Right lobe of liver (tissue), 6 donors: ENCODE data around the gene TNS1. TPM values are rescaled to one million over a fixed set of nuclear protein-coding genes. Genes with fewer than 3 reads are reported as not detected.

Source experiments
- ATAC-seq, 4 donors: fragments of 200-7000 bp; cut with Tn5 transposase; one replicate each; pipeline ENCODE4 v1.9.1; 2020; ENCODE audit warnings: mild to moderate bottlenecking in 4 of 4, moderate library complexity in 4 of 4
- DNase-seq, 3 donors: peaks; one replicate each; pipeline ENCODE4 v3.0.0-alpha.2; 2020
- H3K27ac ChIP-seq, 3 donors: fragments of 200-600 bp; one replicate each; pipeline ENCODE4 v1.8.0; 2022
- H3K27me3 ChIP-seq, 2 donors: fragments of 200-600 bp; one replicate each; pipeline ENCODE4 v1.8.0; 2022
- H3K36me3 ChIP-seq, 4 donors: fragments of 200-600 bp; sonication (generic) in 1 of 4; one replicate each; pipeline versions ENCODE4 v1.5.1 to v1.8.0; 2017 to 2022; ENCODE audit warnings: control low read depth in 1 of 4
- H3K4me1 ChIP-seq, 4 donors: fragments of 200-600 bp; sonication (generic) in 1 of 4; one replicate each; pipeline versions ENCODE4 v1.5.1 to v1.8.0; 2017 to 2022; ENCODE audit warnings: control low read depth in 1 of 4
- H3K4me3 ChIP-seq, 3 donors: fragments of 200-600 bp; one replicate each; pipeline ENCODE4 v1.8.0; 2022
- H3K9me3 ChIP-seq, 4 donors: fragments of 200-600 bp; sonication (generic) in 1 of 4; one replicate each; pipeline versions ENCODE4 v1.5.1 to v1.8.0; 2017 to 2022; ENCODE audit warnings: control low read depth in 1 of 4
- POLR2A ChIP-seq: fragments of 450-650 bp; IDR thresholded peaks from one replicate; pipeline ENCODE4 v1.6.1; 2017; ENCODE audit warnings: antibody characterized with exemption, mild to moderate bottlenecking
- WGBS: methylation state at CpG from one replicate; pipeline ENCODE4 v1.1.6; 2018; ENCODE audit warnings: low coverage, low lambda C conversion rate; ENCODE audit not compliant: insufficient coverage; ENCODE audit errors: missing lambda C conversion rate; 5-methylcytosine and 5-hydroxymethylcytosine counted together
- intact Hi-C, 2 donors: fragments of 100-400 bp; cut with DNase I; formaldehyde crosslinking; loops; one replicate each; pipeline versions ENCODE4 v1.11.2 to v1.14.1; 2022
- total RNA-seq, 6 experiments: library from RNA; depleted of rRNA in 2 of 6; stranded (reverse); fragments of >200 nt in 2 of 6; fragmentation: NEBNext Ultra II Directional in 3 of 6; extraction: Animal tissue kit (Norgen Biotek cat#: 25700) in 3 of 6; gene quantifications; one replicate each; pipeline versions ENCODE4 v1.1.0 to v1.2.4, GENCODE V29; 2016 to 2023
- TF ChIP-seq, protein P1 (sequence below), 4 donors: fragments of 200-600 bp in 3 of 4; fragments of 450-650 bp in 1 of 4; IDR thresholded peaks; one replicate each; pipeline versions ENCODE4 v1.5.1 to v1.8.0; 2016 to 2022; ENCODE audit warnings: antibody characterized with exemption in 4 of 4, mild to moderate bottlenecking in 2 of 4
- donor health status: DM: no; HTN: yes; CAD: no.
- donor health status: DM: no; HTN: no; CAD: no.
- donor health status: DM: no; HTN: no; CAD: no.
- donor health status: DM: no; HTN: yes; CAD: no.
- donor health status: DM: no; HTN: yes; CAD: no.

Gene TNS1
- total RNA-seq, 6 experiments from 2014 or later, result 68.4 to 209 (median 99.2) TPM

DNA sequence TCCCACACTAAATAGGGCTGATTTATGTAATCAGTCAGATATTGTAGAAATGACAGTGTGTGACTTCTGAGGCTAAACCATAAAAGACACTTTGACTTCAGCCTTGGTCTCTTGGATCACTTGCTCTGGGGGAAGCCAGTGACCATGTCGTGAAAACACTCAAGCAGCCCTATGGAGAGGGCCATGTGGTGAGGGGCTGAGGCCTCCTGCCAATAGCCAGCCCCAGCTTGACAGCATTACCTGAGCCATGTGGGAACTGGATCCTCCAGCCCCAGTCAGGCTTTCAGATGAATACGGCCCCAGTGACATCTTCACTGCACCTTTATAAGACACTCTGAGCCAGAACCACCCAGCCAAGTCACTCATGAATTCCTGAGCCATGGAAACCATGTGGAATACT is 20.8 kb downstream of the TNS1 start:
- no peak for DNase-seq
- no peak overlapping the region for H3K4me3 ChIP-seq
- no peak for ATAC-seq
- intact Hi-C loops, result loop anchor here in 1 of 2 donors (10.0 kb wide), 2 partner anchors 47 to 87 kb away; no protein-coding TSS in a partner anchor
- H3K4me1 ChIP-seq, result no peaks in the 10 kb centered on the region
- no peaks in the 10 kb centered on the region for H3K27me3 ChIP-seq
- no peaks in the 10 kb centered on the region for H3K9me3 ChIP-seq
- H3K36me3 ChIP-seq, result no peaks in the 10 kb centered on the region
- no peak overlapping the region for H3K27ac ChIP-seq
- TF ChIP-seq POLR2A, result no peak
- TF ChIP-seq, protein P1, sequence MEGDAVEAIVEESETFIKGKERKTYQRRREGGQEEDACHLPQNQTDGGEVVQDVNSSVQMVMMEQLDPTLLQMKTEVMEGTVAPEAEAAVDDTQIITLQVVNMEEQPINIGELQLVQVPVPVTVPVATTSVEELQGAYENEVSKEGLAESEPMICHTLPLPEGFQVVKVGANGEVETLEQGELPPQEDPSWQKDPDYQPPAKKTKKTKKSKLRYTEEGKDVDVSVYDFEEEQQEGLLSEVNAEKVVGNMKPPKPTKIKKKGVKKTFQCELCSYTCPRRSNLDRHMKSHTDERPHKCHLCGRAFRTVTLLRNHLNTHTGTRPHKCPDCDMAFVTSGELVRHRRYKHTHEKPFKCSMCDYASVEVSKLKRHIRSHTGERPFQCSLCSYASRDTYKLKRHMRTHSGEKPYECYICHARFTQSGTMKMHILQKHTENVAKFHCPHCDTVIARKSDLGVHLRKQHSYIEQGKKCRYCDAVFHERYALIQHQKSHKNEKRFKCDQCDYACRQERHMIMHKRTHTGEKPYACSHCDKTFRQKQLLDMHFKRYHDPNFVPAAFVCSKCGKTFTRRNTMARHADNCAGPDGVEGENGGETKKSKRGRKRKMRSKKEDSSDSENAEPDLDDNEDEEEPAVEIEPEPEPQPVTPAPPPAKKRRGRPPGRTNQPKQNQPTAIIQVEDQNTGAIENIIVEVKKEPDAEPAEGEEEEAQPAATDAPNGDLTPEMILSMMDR (IDR thresholded peaks at IDR 0.05), result no peak
- WGBS, result no CpG with 5 or more reads among the region's 2 CpGs

DNA sequence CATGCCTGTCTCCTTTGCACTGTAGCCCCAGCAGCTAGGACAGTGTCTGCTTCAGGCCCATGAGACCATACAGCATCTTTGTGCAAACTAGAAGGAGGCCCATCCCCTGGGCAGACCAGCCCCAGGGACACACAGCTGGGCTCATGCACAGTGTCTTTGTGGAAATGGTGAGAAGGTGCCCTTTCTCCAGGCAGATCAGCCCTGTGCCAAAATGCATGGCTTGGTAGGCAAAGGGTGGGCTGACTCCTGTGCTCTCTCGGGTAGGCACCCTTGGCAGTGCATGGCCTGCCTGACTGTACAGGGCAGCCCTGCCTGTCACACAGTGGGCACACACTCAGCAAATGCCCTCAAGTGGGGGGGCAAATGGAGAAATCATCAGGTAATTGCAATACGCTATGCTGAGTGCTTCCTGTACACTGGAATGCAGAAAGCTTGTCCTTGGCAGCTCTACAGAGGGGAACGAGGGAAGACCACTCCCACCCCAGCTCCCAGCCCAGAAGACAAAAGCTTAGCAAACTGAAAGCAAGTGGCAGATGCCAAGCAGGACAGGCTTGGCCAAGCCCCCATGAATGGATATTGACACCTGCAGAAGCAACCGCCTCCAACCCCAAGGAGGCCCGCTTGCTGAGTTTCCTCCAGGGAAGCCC is 21.6 kb downstream of the TNS1 start:
- H3K36me3 ChIP-seq, result no peaks in the 10 kb centered on the region
- no peak overlapping the region for H3K4me3 ChIP-seq
- H3K4me1 ChIP-seq, result no peaks in the 10 kb centered on the region
- intact Hi-C loops, result loop anchor here in 1 of 2 donors (10.0 kb wide), 2 partner anchors 46 to 86 kb away; no protein-coding TSS in a partner anchor
- H3K27me3 ChIP-seq, result no peaks in the 10 kb centered on the region
- H3K27ac ChIP-seq, result no peak overlapping the region
- no peaks in the 10 kb centered on the region for H3K9me3 ChIP-seq
- no peak for DNase-seq
- 92% methylated on average over 2 of the region's 5 CpGs for WGBS
- ATAC-seq, result no peak
- no peak for TF ChIP-seq POLR2A
- TF ChIP-seq, protein P1 (IDR thresholded peaks at IDR 0.05), result no peak

DNA sequence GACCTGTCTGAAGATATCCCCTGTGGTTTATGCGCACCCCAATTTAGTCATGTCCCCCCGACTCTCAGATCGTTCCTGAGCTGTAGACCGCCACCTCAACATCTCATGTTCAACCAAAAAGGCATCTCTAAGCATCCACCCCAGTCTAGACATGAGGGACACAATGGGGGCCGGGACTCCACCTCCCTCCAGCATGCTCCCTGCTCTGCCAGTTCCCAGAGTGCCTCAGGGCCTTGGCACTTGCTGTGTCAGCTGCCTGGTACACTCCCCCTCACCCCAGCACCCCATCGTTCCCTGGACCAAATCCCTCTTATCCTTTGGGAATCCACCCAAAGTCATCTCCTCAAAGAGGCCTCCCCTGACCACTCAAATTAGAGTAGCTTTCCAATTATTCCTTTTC is 22.2 kb downstream of the TNS1 start:
- TF ChIP-seq, protein P1 (IDR thresholded peaks at IDR 0.05), result no peak
- TF ChIP-seq POLR2A, result no peak
- Histone ChIP-seq H3K4me1 (no peaks in the 10 kb centered on the region), H3K4me3 (no peak overlapping the region), H3K36me3 (no peaks in the 10 kb centered on the region), H3K9me3 (no peaks in the 10 kb centered on the region), H3K27me3 (no peaks in the 10 kb centered on the region), H3K27ac (no peak overlapping the region)
- ATAC-seq (no peak), DNase-seq (no peak)
- intact Hi-C loops, result loop anchor here in 1 of 2 donors (10.0 kb wide), 2 partner anchors 46 to 86 kb away; no protein-coding TSS in a partner anchor
- WGBS, result 85% methylated on average over 4 of the region's 6 CpGs

DNA sequence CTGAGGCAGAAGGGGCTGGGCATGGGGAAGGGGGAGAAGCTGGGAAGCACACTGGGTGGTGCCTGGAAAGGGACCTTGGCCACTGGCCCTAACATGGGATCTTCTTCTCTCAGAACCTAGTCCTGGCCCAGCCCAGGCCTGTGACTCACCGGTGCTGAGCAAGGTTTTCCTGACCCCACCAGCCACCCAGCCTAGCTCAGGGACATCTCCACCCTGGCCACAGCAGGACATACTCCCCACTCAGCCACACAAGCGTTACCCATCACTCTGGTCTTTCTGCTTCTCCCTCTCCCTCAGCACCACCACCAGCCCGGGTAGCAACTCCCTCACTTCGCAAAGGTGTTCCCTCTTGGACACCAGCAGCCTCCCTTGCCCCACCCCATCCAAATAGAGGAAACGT is 22.8 kb downstream of the TNS1 start:
- TF ChIP-seq, protein P1 (IDR thresholded peaks at IDR 0.05), result no peak
- TF ChIP-seq POLR2A, result no peak
- DNase-seq, result no peak
- no peaks in the 10 kb centered on the region for H3K9me3 ChIP-seq
- H3K4me3 ChIP-seq, result no peak overlapping the region
- no peak overlapping the region for H3K27ac ChIP-seq
- intact Hi-C loops, result loop anchor here in 1 of 2 donors (10.0 kb wide), 2 partner anchors 45 to 85 kb away; no protein-coding TSS in a partner anchor
- H3K36me3 ChIP-seq, result no peaks in the 10 kb centered on the region
- no peaks in the 10 kb centered on the region for H3K4me1 ChIP-seq
- ATAC-seq, result peak in 2 of 4 donors; percentile 25 to 51
- no CpG with 5 or more reads among the region's 5 CpGs for WGBS
- no peaks in the 10 kb centered on the region for H3K27me3 ChIP-seq
